OCI-LY3 (cell line): ENCODE measurements around the gene CCDC70.

ENCODE experiments used
- H2AFZ ChIP-seq: fragments of 200-600, 300-600 bp; shearing (Covaris generic); 2 replicates; pipeline ENCODE4 v1.6.0; 2014; ENCODE audit warnings: antibody characterized with exemption, low read depth, low read length
- H3K27ac ChIP-seq: fragments of 200-600, 300-600 bp; sonication (generic); 2 replicates; pipeline ENCODE4 v1.5.1; 2014; ENCODE audit warnings: mild to moderate bottlenecking, low read length, moderate library complexity, mixed read lengths
- H3K27me3 ChIP-seq: fragments of 200-600, 300-600 bp; sonication (generic); 2 replicates; pipeline ENCODE4 v1.6.1; 2014; ENCODE audit warnings: low read depth, low read length, mixed read lengths
- H3K36me3 ChIP-seq: fragments of 200-600, 300-600 bp; sonication (generic); replicated peaks from 2 replicates; pipeline ENCODE3; 2014; ENCODE audit warnings: low read depth, low read length, mixed read lengths
- H3K4me1 ChIP-seq: fragments of 300-600, 200-600 bp; sonication (generic); 2 replicates; pipeline ENCODE4 v1.6.1; 2014; ENCODE audit warnings: low read length, mixed read lengths
- H3K4me2 ChIP-seq: fragments of 200-600, 300-600 bp; sonication (generic); 2 replicates; pipeline ENCODE4 v1.6.1; 2014; ENCODE audit warnings: low read length, mixed read lengths
- H3K4me3 ChIP-seq: fragments of 300-600, 200-600 bp; sonication (generic); 2 replicates; pipeline ENCODE4 v1.5.1; 2014; ENCODE audit warnings: antibody characterized with exemption, mild to moderate bottlenecking, low read length, moderate library complexity
- H3K79me2 ChIP-seq: fragments of 300-600, 200-600 bp; shearing (Covaris generic); 2 replicates; pipeline ENCODE4 v1.6.1; 2014; ENCODE audit warnings: mild to moderate bottlenecking, low read length, mixed read lengths
- H3K9ac ChIP-seq: fragments of 300-600, 200-600 bp; shearing (Covaris generic); 2 replicates; pipeline ENCODE4 v1.6.0; 2014; ENCODE audit warnings: mild to moderate bottlenecking, low read length, moderate library complexity
- H3K9me3 ChIP-seq: fragments of 200-600, 300-600 bp; shearing (Covaris generic); 2 replicates; pipeline ENCODE4 v1.6.1; 2014; ENCODE audit warnings: low read length, mixed read lengths; ENCODE audit not compliant: insufficient read depth
- H4K20me1 ChIP-seq: fragments of 200-600, 300-600 bp; sonication (generic); 2 replicates; pipeline ENCODE4 v1.6.1; 2016; ENCODE audit warnings: low read length, mixed read lengths; ENCODE audit not compliant: insufficient read depth
- CTCF ChIP-seq: fragments of 200-600, 300-600 bp; sonication (generic); IDR thresholded peaks from 2 replicates; pipeline ENCODE4 v1.5.1; 2014; ENCODE audit warnings: antibody characterized with exemption, low read length, low read depth
- EZH2phosphoT487 ChIP-seq: fragments of 200-600 bp; shearing (Covaris generic); IDR thresholded peaks from 2 replicates; pipeline ENCODE4 v1.6.1; 2018; ENCODE audit warnings: antibody characterized with exemption, mixed run types, low read depth

Gene CCDC70

GRCh38 chr13:51910508-51910907 lies 48.7 kb downstream of the CCDC70 start:
- Histone ChIP-seq H3K4me3 (no peak overlapping the region), H3K36me3 (no peaks in the 10 kb centered on the region), H3K4me2 (no peak overlapping the region), H3K27ac (no peak overlapping the region), H4K20me1 (no peaks in the 10 kb centered on the region), H3K9me3 (no peaks in the 10 kb centered on the region), H3K4me1 (peaks cover 81% of the 10 kb centered on the region), H2AFZ (no peak overlapping the region), H3K27me3 (peaks cover 23% of the 10 kb centered on the region), H3K79me2 (no peaks in the 10 kb centered on the region), H3K9ac (no peak overlapping the region)
- TF ChIP-seq EZH2phosphoT487 (no peak), CTCF (no peak)

GRCh38 chr13:51912091-51912490 lies 50.3 kb downstream of the CCDC70 start:
- peaks cover 20% of the 10 kb centered on the region for H3K27me3 ChIP-seq
- peak overlapping the region; percentile 46 for H3K9ac ChIP-seq
- H4K20me1 ChIP-seq: no peaks in the 10 kb centered on the region
- peak overlapping the region; percentile 91 for H3K4me2 ChIP-seq
- TF ChIP-seq CTCF (peak; percentile 67), EZH2phosphoT487 (no peak)
- H2AFZ ChIP-seq: peak overlapping the region; percentile 76; the same call in 1 of the 2 replicates
- no peaks in the 10 kb centered on the region for H3K79me2 ChIP-seq
- no peaks in the 10 kb centered on the region for H3K36me3 ChIP-seq
- H3K4me1 ChIP-seq: peaks cover 71% of the 10 kb centered on the region
- peak overlapping the region; percentile 8; the same call in 1 of the 2 replicates for H3K27ac ChIP-seq
- peak overlapping the region; percentile 72 for H3K4me3 ChIP-seq
- H3K9me3 ChIP-seq: no peaks in the 10 kb centered on the region

- H3K79me2 ChIP-seq: no peaks in the 10 kb centered on the region
- no peaks in the 10 kb centered on the region for H3K9me3 ChIP-seq
- TF ChIP-seq EZH2phosphoT487 (no peak), CTCF (no peak)
- H3K4me3 ChIP-seq: peak overlapping the region; percentile 72
- H3K36me3 ChIP-seq: no peaks in the 10 kb centered on the region
- peak overlapping the region; percentile 91 for H3K4me2 ChIP-seq
- peaks cover 66% of the 10 kb centered on the region for H3K4me1 ChIP-seq
- H3K27me3 ChIP-seq: peaks cover 24% of the 10 kb centered on the region
- no peaks in the 10 kb centered on the region for H4K20me1 ChIP-seq
- H2AFZ ChIP-seq: peak overlapping the region; percentile 8; the same call in 1 of the 2 replicates
- peak overlapping the region; percentile 46 for H3K9ac ChIP-seq
- peak overlapping the region; percentile 8; the same call in 1 of the 2 replicates for H3K27ac ChIP-seq
Measured at GRCh38 chr13:51912511-51913225, 50.9 kb downstream of the CCDC70 start.

GRCh38 chr13:51913421-51914136 lies 51.8 kb downstream of the CCDC70 start:
- H2AFZ ChIP-seq: no peak overlapping the region
- H3K27me3 ChIP-seq: peaks cover 28% of the 10 kb centered on the region
- H3K4me1 ChIP-seq: peaks cover 57% of the 10 kb centered on the region
- TF ChIP-seq CTCF: peak; percentile 56
- no peak for TF ChIP-seq EZH2phosphoT487
- H3K4me3 ChIP-seq: peak overlapping the region; percentile 72; the same call in 1 of the 2 replicates
- H3K79me2 ChIP-seq: no peaks in the 10 kb centered on the region
- H3K9me3 ChIP-seq: no peaks in the 10 kb centered on the region
- no peak overlapping the region for H3K27ac ChIP-seq
- H3K36me3 ChIP-seq: no peaks in the 10 kb centered on the region
- H4K20me1 ChIP-seq: no peaks in the 10 kb centered on the region
- H3K9ac ChIP-seq: no peak overlapping the region
- peak overlapping the region; percentile 91 for H3K4me2 ChIP-seq
